OCI-LY7 (cell line): ENCODE results near the gene HS1BP3. TPM values are rescaled to one million over a fixed set of nuclear protein-coding genes. Genes with fewer than 3 reads are reported as not detected.

ENCODE experiments used
- BruUV-seq: library from RNA; stranded (reverse); fragments of 400-500 nt; replicated peaks from 2 replicates; lab custom pipeline; 2021; lab: Mats Ljungman, UMichigan
- CTCF ChIA-PET: fragments of 300-600 bp; sonication (Branson Sonifier 250); formaldehyde crosslinking; loops from one replicate; lab custom pipeline; 2022; ENCODE audit warnings: antibody characterized with exemption; ENCODE audit not compliant: unreplicated experiment; lab: Charles Lee
- POLR2A ChIA-PET: fragments of 300-600 bp; sonication (Branson Sonifier 250); formaldehyde crosslinking; loops from one replicate; lab custom pipeline; 2022; ENCODE audit warnings: antibody characterized with exemption; lab: Charles Lee
- DNase-seq: peaks from one replicate; pipeline ENCODE4 v3.0.0-alpha.2; 2015; ENCODE audit warnings: low spot score
- H2AFZ ChIP-seq: fragments of 200-600 bp; sonication (generic), shearing (Covaris generic); 2 replicates; pipeline ENCODE4 v1.6.1; 2014; ENCODE audit warnings: mild to moderate bottlenecking, antibody characterized with exemption, low read length, moderate library complexity
- H3K27ac ChIP-seq: fragments of 200-600 bp; sonication (generic); 2 replicates; pipeline ENCODE4 v1.5.1; 2014; ENCODE audit warnings: mixed run types, low read depth, mild to moderate bottlenecking, moderate library complexity, low read length, inconsistent platforms; ENCODE audit not compliant: poor library complexity, severe bottlenecking
- H3K36me3 ChIP-seq: fragments of 200-600 bp; sonication (generic); 2 replicates; pipeline ENCODE4 v1.6.1; 2014; ENCODE audit warnings: mild to moderate bottlenecking, antibody characterized with exemption, low read length, moderate library complexity, mixed read lengths; ENCODE audit not compliant: insufficient read depth
- H3K4me1 ChIP-seq: fragments of 200-600 bp; sonication (generic); 2 replicates; pipeline ENCODE4 v1.5.1; 2014; ENCODE audit warnings: mild to moderate bottlenecking, low read length; ENCODE audit not compliant: insufficient read depth, poor library complexity, severe bottlenecking
- H3K4me2 ChIP-seq: fragments of 200-600 bp; sonication (generic); 2 replicates; pipeline ENCODE4 v1.6.1; 2014; ENCODE audit warnings: mild to moderate bottlenecking, low read length
- H3K4me3 ChIP-seq: fragments of 200-600 bp; sonication (generic); 2 replicates; pipeline ENCODE4 v1.5.1; 2014; ENCODE audit warnings: mild to moderate bottlenecking, low read depth, low read length; ENCODE audit not compliant: poor library complexity, severe bottlenecking
- H3K79me2 ChIP-seq: fragments of 200-600 bp; sonication (generic); 2 replicates; pipeline ENCODE4 v1.6.1; 2016; ENCODE audit warnings: low read depth, mild to moderate bottlenecking, low read length, moderate library complexity, mixed read lengths; ENCODE audit not compliant: insufficient read depth
- H3K9me2 ChIP-seq: fragments of 200-600 bp; sonication (generic); 2 replicates; pipeline ENCODE4 v1.6.1; 2016; ENCODE audit warnings: mild to moderate bottlenecking, low read length, mixed read lengths; ENCODE audit not compliant: insufficient read depth
- H3K9me3 ChIP-seq: fragments of 200-600 bp; sonication (generic); 2 replicates; pipeline ENCODE4 v1.6.1; 2014; ENCODE audit warnings: mild to moderate bottlenecking, mixed run types, low read length, mixed read lengths
- H4K20me1 ChIP-seq: fragments of 200-600 bp; sonication (generic); 2 replicates; pipeline ENCODE4 v1.6.1; 2014; ENCODE audit warnings: mild to moderate bottlenecking, antibody characterized with exemption, low read length, moderate library complexity, mixed read lengths; ENCODE audit not compliant: insufficient read depth
- EZH2phosphoT487 ChIP-seq: fragments of 200-600 bp; sonication (generic); IDR thresholded peaks from 2 replicates; pipeline ENCODE4 v1.6.1; 2018; ENCODE audit warnings: low read depth, borderline replicate concordance, mild to moderate bottlenecking, mixed run types, antibody characterized with exemption, low read length, moderate library complexity, mixed read lengths
- intact Hi-C: fragments of 100-400 bp; cut with micrococcal nuclease; formaldehyde crosslinking; loops from one replicate; pipeline ENCODE4 v1.10.0; 2022; ENCODE audit not compliant: unreplicated experiment
- total RNA-seq, 2 experiments: library from RNA; depleted of rRNA in 1 of 2; stranded (reverse); fragments of >200 nt in 1 of 2; shearing (Covaris generic) in 1 of 2; gene quantifications; 2 replicates each; pipeline ENCODE4 v1.2.3, GENCODE V29; 2014 to 2022
- TF ChIP-seq, protein P1 (sequence below): fragments of 200-600 bp; sonication (generic); conservative IDR thresholded peaks from 2 replicates; pipeline ENCODE4 v1.5.1; 2014; ENCODE audit warnings: mild to moderate bottlenecking, antibody characterized with exemption, low read length, moderate library complexity, mixed read lengths

Gene HS1BP3
- total RNA-seq, 2 experiments from 2014 or later = 10.6 to 15.2 TPM

DNA sequence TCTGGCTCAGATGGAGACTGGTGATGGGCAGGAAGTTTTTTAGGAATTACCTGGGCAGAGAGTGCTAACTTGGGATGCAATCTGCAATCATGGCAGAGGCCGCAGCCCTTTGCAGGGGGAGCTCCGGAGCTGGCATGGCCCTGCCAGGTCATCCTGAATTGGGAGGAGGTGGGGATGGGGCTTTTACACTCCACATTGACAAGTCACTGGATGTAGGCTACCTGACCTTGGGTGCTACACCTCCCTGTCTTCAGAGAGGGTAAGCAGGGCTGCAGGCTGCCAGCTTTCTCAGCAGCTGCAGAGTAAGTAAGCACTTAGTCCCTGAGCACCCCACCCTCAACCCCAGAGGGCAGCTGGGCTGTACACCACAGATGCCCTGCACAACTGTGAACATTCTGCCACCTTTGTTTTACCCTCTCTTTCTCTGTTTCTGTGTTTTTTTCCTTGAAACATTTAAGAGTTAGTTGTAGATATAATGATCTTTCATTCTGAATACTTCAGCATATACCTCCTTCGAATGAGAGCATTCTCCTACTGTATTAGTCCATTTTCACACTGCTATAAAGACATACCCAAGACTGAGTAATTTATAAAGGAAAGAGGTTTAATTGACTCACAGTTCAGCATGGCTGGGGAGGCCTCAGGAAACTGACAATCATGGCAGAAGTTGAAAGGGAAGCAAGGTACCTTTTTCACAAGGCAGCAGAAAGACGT is 6.8 kb upstream of the HS1BP3 start:
- no peak overlapping the region for H3K4me2 ChIP-seq
- no peak overlapping the region for H3K27ac ChIP-seq
- POLR2A ChIA-PET = interaction anchor here (0.8 kb wide), 1 partner anchor 62 kb away, joined by 3 read pairs; no protein-coding TSS in a partner anchor
- BruUV-seq = no TSS peak
- H3K9me2 ChIP-seq = no peaks in the 10 kb centered on the region
- no peaks in the 10 kb centered on the region for H3K36me3 ChIP-seq
- TF ChIP-seq, protein P1, sequence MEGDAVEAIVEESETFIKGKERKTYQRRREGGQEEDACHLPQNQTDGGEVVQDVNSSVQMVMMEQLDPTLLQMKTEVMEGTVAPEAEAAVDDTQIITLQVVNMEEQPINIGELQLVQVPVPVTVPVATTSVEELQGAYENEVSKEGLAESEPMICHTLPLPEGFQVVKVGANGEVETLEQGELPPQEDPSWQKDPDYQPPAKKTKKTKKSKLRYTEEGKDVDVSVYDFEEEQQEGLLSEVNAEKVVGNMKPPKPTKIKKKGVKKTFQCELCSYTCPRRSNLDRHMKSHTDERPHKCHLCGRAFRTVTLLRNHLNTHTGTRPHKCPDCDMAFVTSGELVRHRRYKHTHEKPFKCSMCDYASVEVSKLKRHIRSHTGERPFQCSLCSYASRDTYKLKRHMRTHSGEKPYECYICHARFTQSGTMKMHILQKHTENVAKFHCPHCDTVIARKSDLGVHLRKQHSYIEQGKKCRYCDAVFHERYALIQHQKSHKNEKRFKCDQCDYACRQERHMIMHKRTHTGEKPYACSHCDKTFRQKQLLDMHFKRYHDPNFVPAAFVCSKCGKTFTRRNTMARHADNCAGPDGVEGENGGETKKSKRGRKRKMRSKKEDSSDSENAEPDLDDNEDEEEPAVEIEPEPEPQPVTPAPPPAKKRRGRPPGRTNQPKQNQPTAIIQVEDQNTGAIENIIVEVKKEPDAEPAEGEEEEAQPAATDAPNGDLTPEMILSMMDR = no peak
- TF ChIP-seq EZH2phosphoT487 = no peak
- no peak for DNase-seq
- H3K9me3 ChIP-seq = no peaks in the 10 kb centered on the region
- no peaks in the 10 kb centered on the region for H4K20me1 ChIP-seq
- no peak overlapping the region for H2AFZ ChIP-seq
- H3K79me2 ChIP-seq = no peaks in the 10 kb centered on the region
- peaks cover 7% of the 10 kb centered on the region for H3K4me1 ChIP-seq
- CTCF ChIA-PET = interaction anchor here (0.6 kb wide), 1 partner anchor 20 kb away, joined by 25 read pairs; no protein-coding TSS in a partner anchor
- no peak overlapping the region for H3K4me3 ChIP-seq
- intact Hi-C loops = no loop called here

DNA sequence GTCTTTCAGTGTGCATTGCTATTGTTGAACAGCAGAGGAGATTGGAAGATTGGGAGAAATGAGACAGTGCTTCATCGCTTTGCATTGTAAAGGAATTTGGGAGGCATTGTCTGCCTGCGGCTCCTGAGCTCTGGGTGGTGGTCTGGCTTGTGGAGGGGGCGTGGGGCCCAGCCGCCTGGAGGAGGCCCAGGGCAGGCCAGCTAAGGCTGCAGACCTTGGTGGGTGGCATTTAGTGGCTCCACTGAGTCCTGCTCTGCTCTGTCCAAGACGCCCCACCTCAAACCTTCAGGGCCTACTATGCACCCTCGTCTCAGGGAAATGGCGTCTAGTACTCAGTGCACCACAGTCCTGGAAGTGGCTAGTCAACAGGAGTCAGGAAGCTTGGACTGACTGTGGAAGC is 5.7 kb upstream of the HS1BP3 start:
- no peaks in the 10 kb centered on the region for H3K9me3 ChIP-seq
- H3K4me1 ChIP-seq = peaks cover 9% of the 10 kb centered on the region
- no peaks in the 10 kb centered on the region for H3K36me3 ChIP-seq
- DNase-seq = no peak
- BruUV-seq = no TSS peak
- intact Hi-C loops = no loop called here
- H3K4me3 ChIP-seq = no peak overlapping the region
- H4K20me1 ChIP-seq = no peaks in the 10 kb centered on the region
- no peak overlapping the region for H2AFZ ChIP-seq
- H3K9me2 ChIP-seq = no peaks in the 10 kb centered on the region
- TF ChIP-seq, protein P1 = no peak
- no peak for TF ChIP-seq EZH2phosphoT487
- no peak overlapping the region for H3K27ac ChIP-seq
- H3K79me2 ChIP-seq = no peaks in the 10 kb centered on the region
- H3K4me2 ChIP-seq = no peak overlapping the region
- CTCF ChIA-PET = interaction anchor here (0.9 to 1.6 kb wide), 4 partner anchors 19 to 321 kb away, joined by 3 to 6 read pairs (median 3); no protein-coding TSS in a partner anchor
- POLR2A ChIA-PET = interaction anchor here (0.5 to 1.5 kb wide), 4 partner anchors 21 to 485 kb away, joined by 3 to 6 read pairs (median 4); no protein-coding TSS in a partner anchor

DNA sequence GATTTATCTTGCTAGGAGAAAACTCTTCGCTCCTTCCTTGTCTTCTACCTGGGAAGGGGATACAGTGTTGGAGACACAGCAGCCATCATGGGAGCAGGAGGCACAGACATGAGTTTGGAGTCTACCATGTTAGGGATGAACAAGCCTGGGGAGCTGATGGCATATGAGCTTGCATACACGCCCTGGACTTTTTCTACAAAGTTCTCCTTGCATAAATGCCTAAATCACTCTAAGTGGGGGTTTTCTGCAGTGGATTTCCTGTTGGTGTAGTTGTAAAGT is 3.6 kb upstream of the HS1BP3 start:
- no peak overlapping the region for H3K4me3 ChIP-seq
- H3K36me3 ChIP-seq = no peaks in the 10 kb centered on the region
- intact Hi-C loops = no loop called here
- ChIA-PET POLR2A (interaction anchor here (0.7 kb wide), 2 partner anchors 54 to 75 kb away, joined by 3 to 5 read pairs; no protein-coding TSS in a partner anchor), CTCF (no interaction called here)
- H3K4me2 ChIP-seq = no peak overlapping the region
- peaks cover 22% of the 10 kb centered on the region for H3K4me1 ChIP-seq
- H3K9me3 ChIP-seq = no peaks in the 10 kb centered on the region
- H3K27ac ChIP-seq = no peak overlapping the region
- no peak for TF ChIP-seq EZH2phosphoT487
- TF ChIP-seq, protein P1 = no peak
- H2AFZ ChIP-seq = no peak overlapping the region
- no peaks in the 10 kb centered on the region for H4K20me1 ChIP-seq
- H3K9me2 ChIP-seq = no peaks in the 10 kb centered on the region
- no TSS peak for BruUV-seq
- H3K79me2 ChIP-seq = no peaks in the 10 kb centered on the region
- no peak for DNase-seq
